ENCODE results near the gene PTPRT.

- TF ChIP-seq POLR2AphosphoS5 (IDR thresholded peaks at IDR 0.05; ENCODE audit: low read depth, low read length), result no peak
- TF ChIP-seq TAF1 (IDR thresholded peaks at IDR 0.05; ENCODE audit: borderline replicate concordance, low read depth, low read length), result no peak
These were observed 182.9 kb downstream of the PTPRT start for GRCh38 chr20:43006651-43007375.

Data from GM12892 (cell line).